Activated CD4-positive, alpha-beta T cell treated with anti-CD3 and anti-CD28 coated beads, Interleukin-10, Interleukin-2, amounts not matched to agents 100 ng/mL and 50 ng/mL, durations not matched to agents 16 hours and 8 hours (primary cell): ENCODE data around the gene ID3.

Experiments
- DNase-seq: peaks from one replicate; pipeline ENCODE4 v3.0.0-alpha.2; 2020

ID3 gene

DNA sequence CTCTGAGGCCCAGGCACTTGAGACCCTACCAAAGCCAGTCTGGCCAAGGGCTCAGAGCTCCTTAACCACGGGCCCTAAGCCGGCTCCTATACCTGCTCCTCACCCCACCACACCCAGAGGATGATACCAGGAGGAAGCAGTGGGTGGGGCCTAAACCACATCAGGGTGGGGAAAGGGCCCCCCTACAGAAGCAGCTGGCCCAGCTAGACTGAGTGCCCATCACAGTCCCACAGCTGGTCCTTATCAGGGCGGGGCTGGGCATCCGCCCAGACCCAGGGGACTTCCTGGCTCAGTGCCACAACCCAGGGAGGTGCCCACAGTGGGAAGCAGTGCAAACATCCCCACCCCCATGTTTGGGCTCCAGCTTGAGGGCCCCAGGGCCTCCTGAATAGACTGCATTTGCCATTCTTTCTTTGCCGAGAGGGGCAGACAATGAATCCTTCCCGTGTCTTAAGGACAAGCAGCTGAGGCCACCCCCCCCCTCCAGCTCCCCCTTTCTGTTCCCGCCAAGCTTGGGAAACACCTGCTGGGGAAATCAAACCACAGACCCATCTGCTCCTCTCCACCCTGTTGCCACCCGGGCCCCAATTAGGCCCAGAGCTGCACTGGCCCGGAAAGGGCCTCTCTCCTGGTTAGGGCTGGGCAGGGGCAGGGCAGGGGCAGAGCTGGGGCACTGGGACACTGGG is 34.4 kb downstream of the ID3 start:
- peak; percentile 51 for DNase-seq

GRCh38 chr1:23524163-23524562 is 35.1 kb downstream of the ID3 start:
- no peak for DNase-seq

GRCh38 chr1:23522244-23522982 is 36.9 kb downstream of the ID3 start:
- peak; percentile 68 for DNase-seq

- no peak for DNase-seq
Measured at GRCh38 chr1:23521588-23521987, 37.7 kb downstream of the ID3 start.

DNA sequence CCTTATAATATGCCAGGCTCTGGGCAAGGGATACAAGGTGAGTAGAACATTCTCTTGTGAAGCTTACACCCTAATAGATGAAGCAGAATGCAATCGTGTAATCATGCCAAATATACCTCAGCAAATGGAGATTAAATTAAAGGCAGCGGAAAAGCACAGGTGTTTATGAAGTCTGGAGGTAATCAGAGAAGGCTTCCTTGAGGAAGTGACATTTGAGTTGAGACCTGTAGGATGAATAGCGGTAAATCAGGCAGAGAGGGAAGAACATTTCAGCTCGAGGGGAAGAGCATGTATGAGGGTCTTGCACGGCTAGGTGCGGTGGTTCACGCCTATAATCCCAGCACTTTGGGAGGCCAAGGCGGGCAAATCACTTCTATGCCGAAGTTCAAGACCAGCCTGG is 41.7 kb downstream of the ID3 start:
- DNase-seq, result no peak

DNA sequence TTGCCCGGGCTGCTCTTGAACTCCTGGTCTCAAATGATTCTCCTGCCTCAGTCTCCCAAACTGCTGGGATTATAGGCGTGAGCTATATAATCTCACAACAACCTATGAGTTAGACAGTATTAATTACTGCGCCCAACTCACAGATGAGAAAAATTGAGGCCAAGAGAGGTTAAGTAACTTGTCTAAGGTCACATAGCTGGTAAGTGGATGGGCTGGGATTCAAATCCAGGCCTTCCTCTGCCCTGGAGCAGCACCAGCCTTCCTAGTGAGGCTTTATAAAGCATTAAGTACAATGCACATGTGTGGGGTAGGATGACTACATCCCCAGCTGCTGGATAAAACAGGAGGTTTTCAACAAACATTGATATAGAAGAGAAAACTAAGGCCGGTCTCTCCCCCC is 43.4 kb downstream of the ID3 start:
- DNase-seq, result no peak

DNA sequence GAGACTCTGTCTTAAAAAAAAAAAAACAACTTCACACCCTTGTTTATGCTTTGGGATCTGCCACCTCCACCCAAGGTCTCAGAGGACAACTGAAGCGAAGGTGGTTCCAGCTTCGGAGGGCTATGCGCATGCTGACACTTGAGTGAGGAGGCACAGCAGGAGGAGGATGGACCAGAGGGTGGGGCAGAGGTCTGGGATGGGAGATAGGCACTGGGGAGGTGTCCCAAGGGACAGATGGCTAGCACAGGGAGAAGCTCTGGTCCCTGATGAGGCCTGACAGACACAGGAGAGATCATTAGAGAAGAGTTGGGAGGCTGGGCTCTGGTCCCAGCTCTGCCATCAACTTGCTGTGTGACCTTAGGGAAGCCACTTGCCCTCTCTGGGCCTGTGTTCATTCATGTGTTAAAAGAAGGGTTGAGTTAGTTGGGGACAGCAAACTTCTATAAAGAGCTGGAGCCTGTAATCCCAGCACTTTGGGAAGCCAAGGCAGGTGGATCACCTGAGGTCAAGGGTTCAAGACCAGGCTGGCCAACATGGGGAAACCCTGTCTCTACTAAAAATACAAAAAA is 45.1 kb downstream of the ID3 start:
- no peak for DNase-seq

GRCh38 chr1:23509896-23510295 is 49.4 kb downstream of the ID3 start:
- DNase-seq, result no peak
